GM18505 (cell line): ENCODE data around the gene CRACR2A.

Experiments
- ATAC-seq: cut with Tn5 transposase; IDR thresholded peaks from one replicate; pipeline ENCODE4 v1.9.1; 2021; ENCODE audit not compliant: unreplicated experiment
- POLR2A ChIP-seq: IDR thresholded peaks from 4 replicates; pipeline ENCODE4 v1.6.1; 2011; ENCODE audit warnings: borderline replicate concordance; ENCODE audit not compliant: insufficient read depth, insufficient read length; ENCODE audit errors: extremely low read depth

Gene CRACR2A

GRCh38 chr12:3630621-3631271 lies 122.2 kb downstream of the CRACR2A start:
- TF ChIP-seq POLR2A, result no peak
- no peak for ATAC-seq

GRCh38 chr12:3630111-3630510 lies 122.8 kb downstream of the CRACR2A start:
- TF ChIP-seq POLR2A, result no peak
- ATAC-seq, result no peak

- ATAC-seq, result no peak
- TF ChIP-seq POLR2A, result no peak
Measured at GRCh38 chr12:3629057-3629830, 123.7 kb downstream of the CRACR2A start.

- ATAC-seq, result no peak
Measured at GRCh38 chr12:3628629-3629028, 124.3 kb downstream of the CRACR2A start.

GRCh38 chr12:3627336-3627735 lies 125.6 kb downstream of the CRACR2A start:
- no peak for ATAC-seq
- no peak for TF ChIP-seq POLR2A

More at GRCh38 chr12:3628629-3629028, 124.3 kb downstream of the CRACR2A start:
- TF ChIP-seq POLR2A, result no peak

GRCh38 chr12:3624273-3624672 lies 128.6 kb downstream of the CRACR2A start:
- no peak for TF ChIP-seq POLR2A
- no peak for ATAC-seq

- no peak for ATAC-seq
Measured at GRCh38 chr12:3622822-3623690, 129.9 kb downstream of the CRACR2A start.

GRCh38 chr12:3622021-3622821 lies 130.7 kb downstream of the CRACR2A start:
- no peak for TF ChIP-seq POLR2A

More at GRCh38 chr12:3622822-3623690, 129.9 kb downstream of the CRACR2A start:
- no peak for TF ChIP-seq POLR2A

GRCh38 chr12:3620856-3621255 lies 132.1 kb downstream of the CRACR2A start:
- ATAC-seq, result no peak

More at GRCh38 chr12:3622021-3622821, 130.7 kb downstream of the CRACR2A start:
- ATAC-seq, result no peak

GRCh38 chr12:3617565-3617964 lies 135.3 kb downstream of the CRACR2A start:
- no peak for ATAC-seq
- no peak for TF ChIP-seq POLR2A

More at GRCh38 chr12:3620856-3621255, 132.1 kb downstream of the CRACR2A start:
- TF ChIP-seq POLR2A, result no peak

GRCh38 chr12:3615862-3616261 lies 137.0 kb downstream of the CRACR2A start:
- TF ChIP-seq POLR2A, result no peak
- ATAC-seq, result no peak

- TF ChIP-seq POLR2A, result no peak
- no peak for ATAC-seq
Measured at GRCh38 chr12:3614806-3615466, 138.0 kb downstream of the CRACR2A start.

GRCh38 chr12:3613641-3614395 lies 139.1 kb downstream of the CRACR2A start:
- ATAC-seq, result no peak
- no peak for TF ChIP-seq POLR2A
